GM12801 (cell line): ENCODE results near the gene KRT79.

Experiments
- TF ChIP-seq, protein P1 (sequence below): IDR thresholded peaks from one replicate; pipeline ENCODE4 v1.5.1; 2011; ENCODE audit warnings: control low read depth; ENCODE audit not compliant: insufficient read length; ENCODE audit errors: extremely low read depth

KRT79 gene

GRCh38 chr12:52867152-52867551 lies 33.0 kb upstream of the KRT79 start:
- TF ChIP-seq, protein P1, sequence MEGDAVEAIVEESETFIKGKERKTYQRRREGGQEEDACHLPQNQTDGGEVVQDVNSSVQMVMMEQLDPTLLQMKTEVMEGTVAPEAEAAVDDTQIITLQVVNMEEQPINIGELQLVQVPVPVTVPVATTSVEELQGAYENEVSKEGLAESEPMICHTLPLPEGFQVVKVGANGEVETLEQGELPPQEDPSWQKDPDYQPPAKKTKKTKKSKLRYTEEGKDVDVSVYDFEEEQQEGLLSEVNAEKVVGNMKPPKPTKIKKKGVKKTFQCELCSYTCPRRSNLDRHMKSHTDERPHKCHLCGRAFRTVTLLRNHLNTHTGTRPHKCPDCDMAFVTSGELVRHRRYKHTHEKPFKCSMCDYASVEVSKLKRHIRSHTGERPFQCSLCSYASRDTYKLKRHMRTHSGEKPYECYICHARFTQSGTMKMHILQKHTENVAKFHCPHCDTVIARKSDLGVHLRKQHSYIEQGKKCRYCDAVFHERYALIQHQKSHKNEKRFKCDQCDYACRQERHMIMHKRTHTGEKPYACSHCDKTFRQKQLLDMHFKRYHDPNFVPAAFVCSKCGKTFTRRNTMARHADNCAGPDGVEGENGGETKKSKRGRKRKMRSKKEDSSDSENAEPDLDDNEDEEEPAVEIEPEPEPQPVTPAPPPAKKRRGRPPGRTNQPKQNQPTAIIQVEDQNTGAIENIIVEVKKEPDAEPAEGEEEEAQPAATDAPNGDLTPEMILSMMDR = no peak

DNA sequence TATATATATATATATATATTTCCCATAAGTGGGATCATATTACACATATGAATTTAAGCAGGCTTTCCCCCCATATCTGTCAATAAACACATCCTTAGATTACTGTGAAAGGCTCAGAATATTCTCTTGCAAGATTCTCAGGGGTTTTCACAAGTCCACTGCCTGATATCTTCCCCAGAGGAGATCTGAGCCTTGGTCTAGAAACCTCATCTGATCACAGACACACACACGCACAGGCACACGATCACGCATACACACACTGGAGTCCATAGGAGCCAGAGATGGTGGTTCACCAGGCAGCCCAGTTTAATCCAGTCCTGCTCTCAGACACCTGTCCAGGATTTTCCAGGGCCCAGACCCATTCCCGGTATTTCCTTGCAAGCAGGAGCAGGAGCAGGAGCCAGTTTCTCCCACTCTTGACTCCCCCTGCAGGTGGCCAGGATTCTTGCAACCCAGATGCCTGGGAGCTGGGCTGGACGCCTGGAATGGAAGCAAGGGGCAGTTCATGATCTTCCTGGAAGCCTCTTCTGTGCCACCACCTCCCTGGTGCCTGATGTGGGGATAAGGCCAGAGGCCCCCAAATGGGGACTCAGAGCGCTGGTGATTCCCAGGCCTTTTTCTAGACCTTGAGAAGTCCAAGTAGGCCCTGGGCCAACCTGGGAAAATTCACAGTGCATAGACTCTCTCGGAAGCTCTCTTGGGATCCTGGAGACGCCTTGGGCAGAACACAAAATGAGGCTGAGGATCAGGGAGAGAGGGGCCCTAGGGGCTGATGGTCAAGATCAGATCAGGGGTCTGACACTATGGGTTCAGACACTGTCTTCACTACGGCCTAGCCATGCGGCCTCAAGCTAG lies 31.2 kb upstream of the KRT79 start:
- TF ChIP-seq, protein P1 = no peak

DNA sequence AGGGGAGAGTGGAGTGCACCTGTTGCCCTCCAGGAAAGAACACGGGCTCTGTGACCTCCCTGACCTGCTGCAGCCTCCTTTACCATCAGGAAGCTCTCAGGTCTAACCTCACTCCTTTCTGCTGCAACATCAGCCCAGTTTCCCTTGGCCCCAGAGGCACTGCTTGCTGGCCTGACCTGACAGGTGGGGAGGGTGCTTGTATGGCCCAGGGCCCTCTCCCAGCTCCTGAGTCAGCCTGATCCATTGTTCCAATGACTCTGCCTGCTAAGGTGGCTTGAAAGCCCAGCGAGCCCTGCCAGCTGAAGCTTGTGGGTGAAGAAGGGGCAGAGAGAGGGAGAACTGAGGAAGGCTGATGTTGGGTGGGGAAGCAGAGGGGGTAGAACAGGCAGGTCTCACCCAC lies 27.9 kb upstream of the KRT79 start:
- TF ChIP-seq, protein P1 = no peak

GRCh38 chr12:52861511-52861910 lies 27.4 kb upstream of the KRT79 start:
- TF ChIP-seq, protein P1 = no peak

- TF ChIP-seq, protein P1 = no peak
Measured at GRCh38 chr12:52860102-52860823, 26.2 kb upstream of the KRT79 start.

- TF ChIP-seq, protein P1 = no peak
Measured at GRCh38 chr12:52857500-52857899, 23.4 kb upstream of the KRT79 start.

DNA sequence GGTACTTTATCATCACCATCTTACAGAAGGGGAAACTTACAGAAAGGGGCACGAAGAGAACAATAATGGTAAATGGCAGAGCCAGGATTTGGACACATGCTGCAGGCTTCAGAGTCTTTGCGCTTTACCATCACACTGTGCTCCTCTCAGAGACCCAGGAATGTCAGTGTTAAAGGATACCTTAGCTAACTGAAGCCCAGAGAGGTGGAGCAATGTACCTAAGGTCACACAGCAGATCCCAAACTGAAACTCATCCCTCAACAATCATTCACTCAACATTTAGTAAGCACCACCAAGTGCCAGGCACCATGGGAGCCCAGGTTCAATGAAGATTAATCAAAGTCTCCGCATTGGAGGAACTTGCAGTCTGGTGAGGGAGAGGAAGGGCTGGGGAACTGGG lies 22.7 kb upstream of the KRT79 start:
- TF ChIP-seq, protein P1 = no peak
